ENCODE data around the gene GFPT2. TPM values are rescaled to one million over a fixed set of nuclear protein-coding genes. Genes with fewer than 3 reads are reported as not detected.

GFPT2 gene
- total RNA-seq, 2 donors from 2014 or later, result 0.80 to 2.1 TPM

DNA sequence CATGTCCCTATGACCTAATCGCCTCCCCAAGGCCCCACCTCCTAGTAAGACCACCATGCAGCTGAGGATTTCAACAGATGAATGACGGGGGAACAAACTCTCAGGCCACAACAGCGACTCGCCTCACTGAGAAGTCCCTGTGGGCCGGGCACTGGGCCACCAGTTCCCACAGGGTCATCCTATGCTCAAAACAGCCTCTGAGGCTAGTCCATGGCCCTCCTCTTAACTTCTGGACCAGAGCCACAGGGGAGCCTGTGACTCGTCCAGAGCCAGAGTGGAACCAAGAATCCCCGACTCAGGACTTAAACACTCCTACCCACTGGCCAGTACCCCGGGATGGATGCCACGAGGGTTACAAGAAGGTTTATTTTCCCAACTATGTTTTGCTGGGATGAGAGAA, 12.3 kb downstream of the GFPT2 start:
- Mint-ChIP-seq H3K27ac (no peak overlapping the region), H3K27me3 (peaks cover 44% of the 10 kb centered on the region), H3K4me1 (peaks cover 3% of the 10 kb centered on the region), H3K36me3 (ENCODE audit: low read depth) (no peaks in the 10 kb centered on the region), H3K4me3 (no peak overlapping the region)
- no peaks in the 10 kb centered on the region for H3K9me3 ChIP-seq (ENCODE audit: control insufficient read depth, low read length, poor library complexity, severe bottlenecking)
- ATAC-seq (no peak), DNase-seq (no peak)

DNA sequence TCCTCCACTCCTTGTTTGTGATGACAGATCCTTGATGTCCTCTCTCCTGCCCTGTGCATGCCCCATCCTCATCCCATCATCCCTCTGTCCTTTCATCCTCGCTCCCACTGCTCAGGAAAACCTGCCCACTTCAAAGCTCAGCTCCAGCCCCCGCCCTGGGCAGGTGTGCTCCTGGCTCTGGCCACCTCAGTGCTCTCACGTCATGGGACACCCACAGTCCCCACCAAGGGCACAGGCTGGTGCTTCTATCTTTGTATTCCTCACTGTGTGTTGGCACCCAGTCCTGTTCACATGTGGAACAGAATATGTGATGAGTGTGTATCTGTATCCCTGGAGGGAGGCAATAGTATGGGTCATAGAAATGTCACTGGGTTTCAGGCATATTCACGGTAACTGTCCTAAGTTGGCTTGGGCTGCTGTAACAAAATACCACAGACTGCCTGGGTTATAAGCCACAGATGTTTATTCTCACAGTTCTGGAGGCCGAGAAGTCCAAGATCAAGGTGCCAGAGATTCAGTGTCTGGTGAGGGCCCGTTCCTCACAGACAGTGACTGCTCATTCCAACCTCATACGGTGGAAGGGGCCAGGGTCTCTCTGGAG, 13.5 kb downstream of the GFPT2 start:
- no peaks in the 10 kb centered on the region for H3K9me3 ChIP-seq (ENCODE audit: control insufficient read depth, low read length, poor library complexity, severe bottlenecking)
- Mint-ChIP-seq H3K36me3 (ENCODE audit: low read depth) (no peaks in the 10 kb centered on the region), H3K4me1 (peaks cover 3% of the 10 kb centered on the region), H3K27me3 (peaks cover 37% of the 10 kb centered on the region), H3K4me3 (no peak overlapping the region), H3K27ac (no peak overlapping the region)
- DNase-seq (no peak), ATAC-seq (no peak)

DNA sequence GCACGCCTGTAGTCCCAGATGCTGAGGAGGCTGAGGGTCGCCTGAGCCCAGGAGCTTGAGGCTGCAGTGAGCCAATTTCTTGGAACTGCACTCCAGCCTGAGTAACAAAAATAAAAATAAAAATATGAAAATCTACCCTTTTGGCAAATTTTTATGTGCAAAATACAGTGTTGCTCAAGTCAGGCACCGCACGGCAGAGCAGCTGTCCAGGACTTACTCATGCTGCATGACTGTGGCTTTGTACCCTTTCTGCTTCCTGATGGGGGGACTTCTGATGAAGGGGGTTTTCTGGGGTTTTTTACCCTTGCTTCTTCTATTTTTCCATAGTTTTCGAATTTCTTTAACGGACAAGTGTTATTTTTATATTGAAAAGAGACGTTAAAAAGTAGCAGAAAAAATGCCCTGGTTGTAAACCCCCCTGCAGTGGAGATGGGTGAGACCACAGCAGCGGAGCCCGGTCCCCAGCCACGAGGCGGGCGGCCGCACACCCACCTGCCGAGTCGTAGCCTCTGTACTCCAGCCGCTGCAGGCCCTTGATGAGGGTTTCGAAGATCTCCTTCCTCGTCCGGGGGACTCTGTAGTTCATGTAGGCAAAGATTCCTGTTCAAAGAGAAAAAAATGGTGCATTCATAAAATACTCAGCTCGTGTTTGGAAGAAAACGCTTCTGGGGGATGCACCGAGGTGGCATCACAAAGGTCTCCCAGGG, 15.0 kb downstream of the GFPT2 start:
- Mint-ChIP-seq H3K4me3 (no peak overlapping the region), H3K36me3 (ENCODE audit: low read depth) (no peaks in the 10 kb centered on the region), H3K4me1 (peaks cover 3% of the 10 kb centered on the region), H3K27me3 (peaks cover 49% of the 10 kb centered on the region), H3K27ac (no peak overlapping the region)
- ATAC-seq (no peak), DNase-seq (no peak)
- no peaks in the 10 kb centered on the region for H3K9me3 ChIP-seq (ENCODE audit: control insufficient read depth, low read length, poor library complexity, severe bottlenecking)

DNA sequence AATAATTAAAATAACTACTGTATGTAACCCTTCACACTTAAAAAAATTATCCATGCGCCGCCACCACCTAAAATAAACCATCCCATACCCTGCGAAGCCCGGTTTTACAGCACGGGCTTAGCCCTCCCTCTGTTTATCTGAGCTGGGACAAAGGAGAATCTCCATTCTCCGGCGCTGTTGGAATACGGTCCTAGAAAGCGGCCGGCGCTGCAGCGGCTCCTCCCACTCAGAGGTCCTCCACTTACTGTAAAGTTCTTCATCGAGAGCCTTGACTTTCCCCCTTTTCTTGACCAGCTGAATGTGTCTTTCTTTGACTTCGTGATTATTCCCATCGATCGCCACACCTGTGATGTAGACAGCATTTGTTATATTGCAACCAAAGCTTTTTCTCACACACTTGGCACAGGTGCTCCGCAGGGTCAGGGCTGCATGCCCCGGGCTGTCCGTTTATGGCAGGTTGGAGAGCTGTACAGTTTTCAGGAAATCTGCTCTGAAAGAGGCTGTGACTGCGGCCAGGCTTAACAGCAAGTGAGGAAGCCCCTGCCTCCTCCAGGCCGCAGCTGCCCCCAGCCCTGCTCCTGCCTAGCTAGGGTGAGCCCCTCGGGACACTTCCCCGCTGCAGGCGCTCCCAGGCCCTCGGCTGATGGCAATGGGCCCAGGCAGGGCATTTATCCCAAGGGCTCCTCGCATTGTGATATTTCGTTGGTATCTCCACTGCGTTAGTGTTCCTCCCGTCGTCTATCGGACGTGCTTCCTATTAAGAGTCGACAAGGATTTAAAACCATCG, 16.7 kb downstream of the GFPT2 start:
- no peaks in the 10 kb centered on the region for H3K9me3 ChIP-seq (ENCODE audit: control insufficient read depth, low read length, poor library complexity, severe bottlenecking)
- ATAC-seq (no peak), DNase-seq (no peak)
- no peak overlapping the region for H3K27ac Mint-ChIP-seq
- H3K4me1 Mint-ChIP-seq, result peaks cover 3% of the 10 kb centered on the region
- H3K36me3 Mint-ChIP-seq (ENCODE audit: low read depth), result no peaks in the 10 kb centered on the region
- peaks cover 45% of the 10 kb centered on the region for H3K27me3 Mint-ChIP-seq
- no peak overlapping the region for H3K4me3 Mint-ChIP-seq

DNA sequence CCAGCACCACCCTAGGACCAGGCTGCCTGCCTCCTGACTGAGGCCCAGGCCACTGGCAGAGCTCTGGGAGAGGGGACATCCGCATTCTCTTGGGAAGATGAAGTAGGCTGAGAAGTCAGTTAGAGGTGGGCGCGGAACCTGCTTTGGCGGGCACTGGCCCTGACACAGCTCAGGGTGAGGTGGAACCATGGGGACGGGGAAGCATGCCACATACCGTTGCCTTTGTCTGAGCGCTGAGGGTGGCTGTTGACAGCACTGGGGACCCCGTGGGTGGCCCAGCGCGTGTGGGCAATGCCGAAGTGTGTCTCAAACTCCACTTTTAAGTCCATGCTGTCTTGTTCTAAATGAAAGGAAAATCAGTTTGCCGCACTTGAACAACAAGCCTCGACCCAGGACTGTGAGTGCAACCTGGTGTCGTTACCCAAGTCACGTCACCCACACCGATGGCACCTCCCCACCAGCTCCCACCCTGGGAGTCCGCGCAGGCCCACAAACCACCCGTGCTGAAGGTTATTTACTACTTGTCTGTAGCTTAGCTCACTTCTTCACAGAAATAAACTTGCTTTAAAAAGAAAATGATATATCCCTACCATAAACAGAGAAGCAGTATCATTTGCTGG, 17.4 kb downstream of the GFPT2 start:
- Mint-ChIP-seq H3K36me3 (ENCODE audit: low read depth) (no peaks in the 10 kb centered on the region), H3K27me3 (peaks cover 45% of the 10 kb centered on the region), H3K4me3 (no peak overlapping the region), H3K4me1 (peaks cover 3% of the 10 kb centered on the region), H3K27ac (no peak overlapping the region)
- ATAC-seq (no peak), DNase-seq (no peak)
- H3K9me3 ChIP-seq (ENCODE audit: control insufficient read depth, low read length, poor library complexity, severe bottlenecking), result no peaks in the 10 kb centered on the region

DNA sequence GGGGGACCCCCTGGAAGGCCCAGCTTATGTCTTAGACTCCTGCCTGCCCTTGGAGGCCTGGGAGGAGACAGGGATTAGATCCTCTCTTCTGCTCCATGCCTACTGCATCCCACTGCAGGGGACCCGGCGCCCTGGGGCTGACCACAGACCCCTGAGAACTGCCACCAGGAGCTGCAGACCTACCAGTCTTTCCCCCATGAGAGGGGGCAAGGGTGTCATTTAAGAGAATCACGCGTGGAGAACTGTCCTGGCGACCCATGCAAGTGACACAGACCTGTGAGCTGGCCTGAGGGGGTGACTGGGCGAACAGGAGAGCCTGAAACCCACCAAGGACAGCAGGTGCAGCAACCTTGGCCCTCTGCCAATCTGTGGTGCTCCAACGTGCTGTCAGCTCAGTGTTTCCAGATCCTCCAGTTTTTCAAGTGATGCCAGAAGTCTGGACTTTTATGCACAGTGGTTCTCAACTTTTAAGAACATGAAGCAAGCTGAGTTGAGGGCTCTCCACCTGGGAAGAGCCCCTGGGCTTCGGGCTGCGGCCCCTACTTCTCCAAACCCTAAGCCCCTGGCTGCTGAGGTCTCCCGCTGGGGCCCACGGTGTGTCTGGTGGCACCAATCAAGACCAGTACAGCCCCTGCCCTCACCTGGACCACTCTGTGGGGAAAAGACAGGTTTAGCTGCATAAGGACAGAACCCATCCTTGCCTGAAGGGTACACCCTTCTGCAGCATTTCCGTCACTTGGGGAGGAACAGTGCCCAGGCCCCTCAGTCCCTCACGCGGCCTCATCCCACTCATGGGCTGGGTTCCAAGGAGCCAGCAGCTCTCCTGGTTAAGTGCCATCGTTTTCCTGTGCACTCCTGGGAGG, 18.2 kb downstream of the GFPT2 start:
- no peak for ATAC-seq
- no peaks in the 10 kb centered on the region for H3K9me3 ChIP-seq (ENCODE audit: control insufficient read depth, low read length, poor library complexity, severe bottlenecking)
- no peak overlapping the region for H3K27ac Mint-ChIP-seq
- peaks cover 52% of the 10 kb centered on the region for H3K27me3 Mint-ChIP-seq
- peaks cover 3% of the 10 kb centered on the region for H3K4me1 Mint-ChIP-seq
- DNase-seq, result no peak
- H3K36me3 Mint-ChIP-seq (ENCODE audit: low read depth), result no peaks in the 10 kb centered on the region
- no peak overlapping the region for H3K4me3 Mint-ChIP-seq

DNA sequence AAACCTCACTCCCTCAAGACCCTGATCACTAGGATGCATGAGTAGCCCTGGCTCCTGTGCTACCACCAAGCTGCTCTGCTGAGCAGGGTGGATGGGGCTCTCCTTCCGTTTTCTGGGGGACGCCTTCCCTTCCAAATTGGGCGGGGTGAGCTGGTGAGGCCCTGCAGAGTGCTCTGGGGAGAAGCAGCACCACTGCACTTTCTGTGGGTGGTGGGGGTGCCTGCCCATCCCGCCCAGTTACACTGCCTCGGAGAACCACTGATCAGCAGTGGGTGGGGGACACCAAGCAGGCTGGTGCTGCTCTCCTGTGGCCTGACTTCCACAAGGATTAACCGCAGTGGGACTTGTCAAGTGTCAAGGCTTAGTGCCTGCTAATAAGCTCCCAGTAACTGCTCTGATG, 19.0 kb downstream of the GFPT2 start:
- H3K4me3 Mint-ChIP-seq, result no peak overlapping the region
- no peaks in the 10 kb centered on the region for H3K4me1 Mint-ChIP-seq
- H3K27ac Mint-ChIP-seq, result no peak overlapping the region
- H3K36me3 Mint-ChIP-seq (ENCODE audit: low read depth), result no peaks in the 10 kb centered on the region
- H3K27me3 Mint-ChIP-seq, result peaks cover 48% of the 10 kb centered on the region
- no peaks in the 10 kb centered on the region for H3K9me3 ChIP-seq (ENCODE audit: control insufficient read depth, low read length, poor library complexity, severe bottlenecking)
- no peak for DNase-seq
- no peak for ATAC-seq

DNA sequence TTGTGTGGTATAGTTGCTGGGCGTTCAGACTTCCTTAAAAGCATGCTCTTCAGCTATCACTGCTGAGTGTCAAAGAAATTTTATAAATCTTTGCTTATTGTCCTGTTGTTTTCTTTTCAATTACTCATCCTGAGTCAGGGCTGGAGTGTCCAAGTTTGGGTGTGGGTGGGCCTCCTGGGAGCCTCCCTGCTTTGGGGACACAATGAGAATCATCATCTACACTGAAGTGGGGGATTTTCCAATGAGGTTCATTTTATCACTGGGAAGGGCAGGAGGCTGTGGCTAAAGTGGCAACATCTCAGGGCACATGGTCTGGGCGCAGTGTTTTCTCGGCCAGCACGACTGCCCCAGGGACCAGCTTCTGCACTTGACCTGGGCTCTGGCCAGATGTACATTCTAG, 19.5 kb downstream of the GFPT2 start:
- H3K27me3 Mint-ChIP-seq, result peaks cover 47% of the 10 kb centered on the region
- DNase-seq (no peak), ATAC-seq (no peak)
- no peak overlapping the region for H3K27ac Mint-ChIP-seq
- no peak overlapping the region for H3K4me3 Mint-ChIP-seq
- no peaks in the 10 kb centered on the region for H3K9me3 ChIP-seq (ENCODE audit: control insufficient read depth, low read length, poor library complexity, severe bottlenecking)
- H3K4me1 Mint-ChIP-seq, result no peaks in the 10 kb centered on the region
- no peaks in the 10 kb centered on the region for H3K36me3 Mint-ChIP-seq (ENCODE audit: low read depth)

DNA sequence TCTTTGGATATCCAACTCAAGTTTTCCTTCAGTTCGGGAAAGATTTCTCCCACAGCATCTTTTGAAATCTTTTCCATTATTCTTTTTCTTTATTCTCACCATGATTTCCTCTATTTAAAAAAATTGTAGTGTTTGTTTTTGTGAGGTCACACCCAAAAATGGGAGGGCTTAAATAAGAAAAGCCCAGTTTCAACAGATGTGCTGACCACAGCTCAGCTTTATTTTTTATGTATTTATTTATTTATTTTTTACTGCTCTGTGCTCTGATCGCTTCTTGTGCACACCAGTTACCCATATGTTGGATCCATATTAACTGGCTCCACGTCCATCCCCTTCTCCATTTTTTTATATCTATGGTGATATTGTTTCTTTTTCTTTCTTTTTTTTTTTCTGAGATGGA, 20.3 kb downstream of the GFPT2 start:
- no peaks in the 10 kb centered on the region for H3K4me1 Mint-ChIP-seq
- no peak overlapping the region for H3K4me3 Mint-ChIP-seq
- no peak for DNase-seq
- H3K27ac Mint-ChIP-seq, result no peak overlapping the region
- no peaks in the 10 kb centered on the region for H3K36me3 Mint-ChIP-seq (ENCODE audit: low read depth)
- H3K27me3 Mint-ChIP-seq, result peaks cover 41% of the 10 kb centered on the region
- no peaks in the 10 kb centered on the region for H3K9me3 ChIP-seq (ENCODE audit: control insufficient read depth, low read length, poor library complexity, severe bottlenecking)
- no peak for ATAC-seq

DNA sequence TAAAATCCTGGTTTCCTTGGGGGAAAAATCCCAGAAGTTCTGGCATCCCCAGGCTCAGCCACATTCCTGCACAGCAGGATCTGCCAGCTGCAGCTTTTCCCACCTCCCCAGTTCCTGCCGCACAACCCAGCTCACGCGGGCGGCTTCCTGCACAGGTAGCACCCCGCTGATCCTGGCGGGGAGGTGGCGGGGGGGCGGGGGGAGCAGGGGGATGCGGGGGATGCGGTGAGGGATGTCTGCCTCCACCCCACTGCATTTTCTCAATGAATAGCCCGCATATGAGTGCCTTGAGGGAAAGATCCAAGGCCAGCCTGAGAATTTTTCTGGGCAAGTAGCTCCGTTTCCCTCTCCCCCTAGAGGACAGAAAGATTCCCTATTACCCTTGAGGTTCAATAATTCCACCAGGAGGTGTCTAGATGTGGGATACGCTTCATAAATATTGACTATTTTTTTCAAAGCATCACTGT, 21.1 kb downstream of the GFPT2 start:
- Mint-ChIP-seq H3K27ac (no peak overlapping the region), H3K36me3 (ENCODE audit: low read depth) (no peaks in the 10 kb centered on the region), H3K27me3 (peaks cover 39% of the 10 kb centered on the region), H3K4me1 (peaks cover 2% of the 10 kb centered on the region), H3K4me3 (no peak overlapping the region)
- H3K9me3 ChIP-seq (ENCODE audit: control insufficient read depth, low read length, poor library complexity, severe bottlenecking), result no peaks in the 10 kb centered on the region
- no peak for ATAC-seq
- DNase-seq, result no peak

DNA sequence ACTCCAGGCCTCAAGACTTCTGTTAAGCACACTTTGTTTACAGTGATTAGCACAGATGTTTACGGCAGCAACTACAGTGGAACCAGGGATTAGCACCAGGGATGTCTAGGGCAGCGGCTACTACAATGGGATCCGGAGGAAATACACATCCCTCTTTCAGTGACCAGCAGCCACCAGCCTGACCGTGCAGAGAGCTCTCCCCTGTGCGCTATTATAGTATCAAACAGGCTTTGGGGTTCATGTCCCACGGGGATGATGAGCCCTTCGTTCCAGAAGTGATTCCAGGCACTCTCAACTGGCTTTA, 21.5 kb downstream of the GFPT2 start:
- H3K9me3 ChIP-seq (ENCODE audit: control insufficient read depth, low read length, poor library complexity, severe bottlenecking), result no peaks in the 10 kb centered on the region
- ATAC-seq, result no peak
- Mint-ChIP-seq H3K27me3 (peaks cover 36% of the 10 kb centered on the region), H3K36me3 (ENCODE audit: low read depth) (no peaks in the 10 kb centered on the region), H3K4me3 (no peak overlapping the region), H3K27ac (no peak overlapping the region), H3K4me1 (peaks cover 2% of the 10 kb centered on the region)
- no peak for DNase-seq

DNA sequence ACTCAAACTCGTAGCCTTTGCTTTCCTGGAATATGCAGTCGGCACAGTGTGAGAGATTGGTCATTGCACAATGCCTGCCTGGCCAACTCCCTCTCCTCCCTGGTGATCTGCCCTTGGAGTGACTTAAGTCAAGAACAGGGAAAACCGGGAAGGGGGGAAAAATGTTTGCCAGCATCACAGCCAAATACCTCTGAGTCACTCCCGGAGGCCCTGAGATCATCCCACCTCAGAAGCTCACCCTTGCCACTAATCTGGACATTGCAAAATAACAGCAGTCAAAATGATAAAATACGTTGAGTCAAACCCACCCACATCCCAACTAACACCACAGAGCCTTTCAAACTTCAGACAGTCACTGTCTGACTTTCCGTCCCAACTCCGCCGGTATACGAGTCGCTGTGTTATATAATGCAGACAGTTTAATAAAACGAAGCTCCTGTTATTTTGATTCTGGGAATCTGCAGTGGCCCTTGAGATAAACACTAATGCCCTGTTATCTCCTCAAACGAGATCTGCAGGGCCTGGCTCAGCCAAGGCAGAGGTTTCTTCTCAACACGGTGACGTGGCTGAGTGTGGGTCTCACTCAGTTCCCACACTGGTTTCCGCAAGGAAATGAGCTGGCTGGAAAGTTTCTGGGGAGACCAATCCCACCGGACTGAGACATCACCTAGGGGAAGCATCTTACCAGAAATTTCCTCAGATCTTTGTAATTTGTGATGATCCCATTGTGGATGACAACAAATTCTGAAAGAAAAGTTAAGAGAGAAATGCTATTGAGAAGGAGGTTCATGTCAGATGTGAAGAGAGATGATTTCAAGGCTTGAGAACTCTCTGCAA, 22.1 kb downstream of the GFPT2 start:
- no peaks in the 10 kb centered on the region for H3K9me3 ChIP-seq (ENCODE audit: control insufficient read depth, low read length, poor library complexity, severe bottlenecking)
- DNase-seq (no peak), ATAC-seq (no peak)
- Mint-ChIP-seq H3K36me3 (ENCODE audit: low read depth) (no peaks in the 10 kb centered on the region), H3K27me3 (peaks cover 31% of the 10 kb centered on the region), H3K4me1 (peaks cover 2% of the 10 kb centered on the region), H3K27ac (no peak overlapping the region), H3K4me3 (no peak overlapping the region)
